ENCODE results near the gene BTBD16. TPM values are rescaled to one million over a fixed set of nuclear protein-coding genes. Genes with fewer than 3 reads are reported as not detected.

The BTBD16 gene
- total RNA-seq, 4 donors from 2014 or later: not detected

- H3K4me3 ChIP-seq: no peak overlapping the region
- DNase-seq: no peak
- peaks cover 0 to 7% (median 0%) of the 10 kb centered on the region in 3 donors for H3K9me3 ChIP-seq
- TF ChIP-seq POLR2A (IDR thresholded peaks at IDR 0.05): no peak
- TF ChIP-seq CTCF (IDR thresholded peaks at IDR 0.05): no peak
- 87 to 93% methylated on average over 5 of the region's 5 CpGs for WGBS, 2 donors
- H3K27me3 ChIP-seq: no peaks in the 10 kb centered on the region
- H3K4me1 ChIP-seq: peaks cover 13 to 45% (median 36%) of the 10 kb centered on the region in 3 donors
- H3K36me3 ChIP-seq: no peaks in the 10 kb centered on the region
- intact Hi-C loops (cut with DNase I): no loop called here
- no peak overlapping the region for H3K27ac ChIP-seq
Measured at GRCh38 chr10:122306282-122306681, 35.2 kb downstream of the BTBD16 start.

GRCh38 chr10:122306744-122307143 is 35.6 kb downstream of the BTBD16 start:
- intact Hi-C loops (cut with DNase I): no loop called here
- no peak overlapping the region for H3K4me3 ChIP-seq
- no peaks in the 10 kb centered on the region for H3K27me3 ChIP-seq
- no peak for DNase-seq
- H3K9me3 ChIP-seq: peaks cover 0 to 7% (median 0%) of the 10 kb centered on the region in 3 donors
- peak overlapping the region in 3 of 4 donors; percentile 88 to 92 (median 88) for H3K27ac ChIP-seq
- H3K4me1 ChIP-seq: peaks cover 13 to 43% (median 41%) of the 10 kb centered on the region in 3 donors
- no peaks in the 10 kb centered on the region for H3K36me3 ChIP-seq
- 70 to 83% methylated on average over 3 of the region's 3 CpGs for WGBS, 2 donors
- no peak for TF ChIP-seq CTCF (IDR thresholded peaks at IDR 0.05)
- TF ChIP-seq POLR2A (IDR thresholded peaks at IDR 0.05): no peak

GRCh38 chr10:122307669-122308416 is 36.7 kb downstream of the BTBD16 start:
- H3K9me3 ChIP-seq: peaks cover 0 to 7% (median 0%) of the 10 kb centered on the region in 3 donors
- H3K27ac ChIP-seq: peak overlapping the region; percentile 88 to 94 (median 90)
- intact Hi-C loops (cut with DNase I): no loop called here
- no peak for DNase-seq
- H3K36me3 ChIP-seq: no peaks in the 10 kb centered on the region
- H3K4me1 ChIP-seq: peaks cover 13 to 43% (median 41%) of the 10 kb centered on the region in 3 donors
- TF ChIP-seq CTCF (IDR thresholded peaks at IDR 0.05) (no peak), POLR2A (IDR thresholded peaks at IDR 0.05) (no peak)
- H3K4me3 ChIP-seq: peak overlapping the region in 2 of 4 donors; percentile 1 to 40
- H3K27me3 ChIP-seq: no peaks in the 10 kb centered on the region
- WGBS, 2 donors: 16 to 18% methylated on average over 12 to 13 of the region's 13 CpGs

- no peak for TF ChIP-seq POLR2A (IDR thresholded peaks at IDR 0.05)
- no peak for TF ChIP-seq CTCF (IDR thresholded peaks at IDR 0.05)
- no peak for DNase-seq
Measured at GRCh38 chr10:122308417-122309141, 37.5 kb downstream of the BTBD16 start.

More at GRCh38 chr10:122308417-122309141, 37.5 kb downstream of the BTBD16 start:
- Histone ChIP-seq H3K4me1 (peaks cover 13 to 43% (median 41%) of the 10 kb centered on the region in 3 donors), H3K9me3 (peaks cover 0 to 7% (median 0%) of the 10 kb centered on the region in 3 donors), H3K27me3 (no peaks in the 10 kb centered on the region), H3K4me3 (peak overlapping the region in 1 of 4 donors; percentile 40), H3K27ac (peak overlapping the region; percentile 88 to 94 (median 90)), H3K36me3 (no peaks in the 10 kb centered on the region)
- intact Hi-C loops (cut with DNase I): no loop called here
- WGBS, 2 donors: 40 to 45% methylated on average over 5 to 7 of the region's 7 CpGs
